Astrocyte (in vitro differentiated cells and primary cell): ENCODE measurements around the gene PHYHD1. TPM values are rescaled to one million over a fixed set of nuclear protein-coding genes. Genes with fewer than 3 reads are reported as not detected.

Experiments
- DNase-seq: peaks from one replicate; pipeline ENCODE4 v3.0.0-alpha.2; 2010; ENCODE audit warnings: low read depth
- FAIRE-seq: peaks from 2 replicates; lab custom pipeline; 2011; peaks lifted over from hg19 to GRCh38; lab: Jason Lieb, UNC
- H2AFZ ChIP-seq: 2 replicates; pipeline ENCODE4 v1.6.0; 2012; ENCODE audit warnings: low read depth, low read length, inconsistent platforms
- H3K27ac ChIP-seq: 2 replicates; pipeline ENCODE4 v1.5.1; 2011; ENCODE audit warnings: low read depth, low read length, inconsistent platforms
- H3K27me3 ChIP-seq: 2 replicates; pipeline ENCODE4 v1.6.0; 2011; ENCODE audit warnings: low read length, inconsistent platforms; ENCODE audit not compliant: insufficient read depth
- H3K36me3 ChIP-seq: 2 replicates; pipeline ENCODE4 v1.5.1; 2011; ENCODE audit warnings: low read length, inconsistent platforms; ENCODE audit not compliant: insufficient read depth
- H3K4me1 ChIP-seq: 2 replicates; pipeline ENCODE4 v1.5.1; 2011; ENCODE audit warnings: low read length, inconsistent platforms; ENCODE audit not compliant: insufficient read depth
- H3K4me2 ChIP-seq: 2 replicates; pipeline ENCODE4 v1.6.0; 2012; ENCODE audit warnings: low read length, inconsistent platforms
- H3K4me3 ChIP-seq: 2 replicates; pipeline ENCODE4 v1.5.1; 2011; ENCODE audit warnings: low read depth, mild to moderate bottlenecking, low read length, inconsistent platforms; ENCODE audit not compliant: insufficient read depth
- H3K79me2 ChIP-seq: 2 replicates; pipeline ENCODE4 v1.6.0; 2012; ENCODE audit warnings: mild to moderate bottlenecking, low read length, inconsistent platforms; ENCODE audit not compliant: insufficient read depth
- H3K9ac ChIP-seq: 2 replicates; pipeline ENCODE4 v1.6.0; 2012; ENCODE audit warnings: mild to moderate bottlenecking, low read length, inconsistent platforms
- H3K9me3 ChIP-seq: 2 replicates; pipeline ENCODE4 v1.5.1; 2012; ENCODE audit warnings: low read depth, mild to moderate bottlenecking, low read length, inconsistent platforms; ENCODE audit not compliant: insufficient read depth
- H4K20me1 ChIP-seq: 2 replicates; pipeline ENCODE4 v1.6.0; 2012; ENCODE audit warnings: low read length, inconsistent platforms; ENCODE audit not compliant: insufficient read depth
- H3K27ac Mint-ChIP-seq: one replicate; pipeline ENCODE4 v1.8.0; 2021; ENCODE audit warnings: mild to moderate bottlenecking, mixed read lengths; ENCODE audit not compliant: unreplicated experiment
- H3K27me3 Mint-ChIP-seq: one replicate; pipeline ENCODE4 v1.8.0; 2021; ENCODE audit warnings: low read depth, mixed read lengths; ENCODE audit not compliant: unreplicated experiment
- H3K36me3 Mint-ChIP-seq: one replicate; pipeline ENCODE4 v1.8.0; 2021; ENCODE audit warnings: low read depth, mixed read lengths; ENCODE audit not compliant: unreplicated experiment
- H3K4me1 Mint-ChIP-seq: one replicate; pipeline ENCODE4 v1.8.0; 2021; ENCODE audit warnings: low read depth, mixed read lengths; ENCODE audit not compliant: unreplicated experiment
- H3K4me3 Mint-ChIP-seq: one replicate; pipeline ENCODE4 v1.8.0; 2021; ENCODE audit warnings: mild to moderate bottlenecking, moderate library complexity, mixed read lengths; ENCODE audit not compliant: unreplicated experiment
- H3K9me3 Mint-ChIP-seq: one replicate; pipeline ENCODE4 v1.8.0; 2021; ENCODE audit warnings: mild to moderate bottlenecking, mixed read lengths; ENCODE audit not compliant: unreplicated experiment
- CTCF ChIP-seq: IDR thresholded peaks from 2 replicates; pipeline ENCODE4 v1.5.1; 2011; ENCODE audit warnings: low read depth, mild to moderate bottlenecking, inconsistent platforms, low read length, moderate library complexity; ENCODE audit not compliant: insufficient read depth
- EZH2 ChIP-seq: IDR thresholded peaks from 2 replicates; pipeline ENCODE4 v1.6.1; 2012; ENCODE audit warnings: mild to moderate bottlenecking, low read length, inconsistent platforms; ENCODE audit not compliant: insufficient read depth
- total RNA-seq: library from RNA; stranded (reverse); gene quantifications from 2 replicates; pipeline ENCODE4 v1.2.1, GENCODE V29; 2021

Gene PHYHD1
- total RNA-seq, 1 donor from 2014 or later: 6.1 TPM

GRCh38 chr9:128899566-128900322 is 21.0 kb upstream of the PHYHD1 start:
- H3K4me1 Mint-ChIP-seq: peaks cover 20% of the 10 kb centered on the region
- H4K20me1 ChIP-seq: peaks cover 60% of the 10 kb centered on the region
- no peak overlapping the region for H3K4me3 Mint-ChIP-seq
- no peaks in the 10 kb centered on the region for H3K9me3 ChIP-seq
- TF ChIP-seq CTCF (no peak), EZH2 (no peak)
- H3K27me3 ChIP-seq: no peaks in the 10 kb centered on the region
- H3K4me2 ChIP-seq: no peak overlapping the region
- H3K4me1 ChIP-seq: peaks cover 10% of the 10 kb centered on the region
- H2AFZ ChIP-seq: no peak overlapping the region
- no peak overlapping the region for H3K27ac Mint-ChIP-seq
- H3K9ac ChIP-seq: no peak overlapping the region
- H3K9me3 Mint-ChIP-seq: no peaks in the 10 kb centered on the region
- FAIRE-seq (no peak), DNase-seq (no peak)
- no peak overlapping the region for H3K4me3 ChIP-seq
- H3K36me3 ChIP-seq: peaks cover 11% of the 10 kb centered on the region
- H3K79me2 ChIP-seq: peaks cover 84% of the 10 kb centered on the region
- H3K27ac ChIP-seq: no peak overlapping the region
- H3K27me3 Mint-ChIP-seq: no peaks in the 10 kb centered on the region
- peaks cover 10% of the 10 kb centered on the region for H3K36me3 Mint-ChIP-seq

DNA sequence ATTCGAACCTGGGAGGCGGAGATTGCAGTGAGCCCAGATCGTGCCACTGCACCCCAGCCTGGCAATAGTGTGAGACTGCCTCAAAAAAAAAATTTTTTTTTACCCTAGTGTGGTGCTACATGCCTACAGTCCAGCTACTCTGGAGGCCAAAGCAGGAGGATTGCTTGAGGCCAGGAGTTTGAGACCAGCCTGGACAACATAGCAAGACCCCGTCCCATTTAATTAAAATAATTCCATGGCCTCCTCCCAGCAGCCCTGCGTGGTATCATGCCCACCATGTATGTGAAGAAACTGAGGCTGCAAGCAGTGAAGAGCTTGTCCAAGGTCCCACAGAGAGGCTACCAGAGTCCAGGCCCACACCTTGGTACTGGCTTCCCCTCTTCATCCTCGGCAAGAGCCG is 19.4 kb upstream of the PHYHD1 start:
- no peak for TF ChIP-seq EZH2
- no peak for TF ChIP-seq CTCF
- Mint-ChIP-seq H3K27ac (no peak overlapping the region), H3K9me3 (no peaks in the 10 kb centered on the region), H3K36me3 (peaks cover 10% of the 10 kb centered on the region), H3K27me3 (no peaks in the 10 kb centered on the region), H3K4me3 (no peak overlapping the region), H3K4me1 (peaks cover 12% of the 10 kb centered on the region)
- Histone ChIP-seq H3K79me2 (peaks cover 82% of the 10 kb centered on the region), H3K4me2 (no peak overlapping the region), H3K4me3 (no peak overlapping the region), H3K27ac (no peak overlapping the region), H3K9ac (no peak overlapping the region), H3K36me3 (peaks cover 8% of the 10 kb centered on the region), H3K27me3 (no peaks in the 10 kb centered on the region), H4K20me1 (peaks cover 51% of the 10 kb centered on the region), H3K9me3 (no peaks in the 10 kb centered on the region), H2AFZ (no peak overlapping the region), H3K4me1 (peaks cover 7% of the 10 kb centered on the region)
- no peak for DNase-seq
- FAIRE-seq: no peak

DNA sequence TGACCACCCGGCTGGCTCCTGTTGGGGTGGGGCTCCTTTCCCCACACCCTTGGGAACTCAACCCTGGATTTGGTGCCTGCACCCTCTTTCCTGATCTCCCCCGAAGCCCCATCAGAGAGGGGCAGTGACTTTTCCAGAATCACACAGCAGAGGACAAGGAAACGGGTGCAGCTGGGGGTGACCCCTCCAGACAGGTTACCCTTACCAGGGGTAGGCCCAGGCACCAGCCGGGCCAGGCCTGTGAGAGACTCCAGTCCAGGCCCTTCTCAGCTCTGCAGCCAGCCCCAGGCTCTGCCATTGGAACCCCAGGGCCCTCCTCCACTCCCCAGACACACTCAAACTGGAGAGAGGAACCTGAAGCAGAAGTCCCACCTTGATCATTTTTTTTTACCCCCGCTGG is 19.0 kb upstream of the PHYHD1 start:
- H4K20me1 ChIP-seq: peaks cover 51% of the 10 kb centered on the region

More for the DNA sequence above, 19.0 kb upstream of the PHYHD1 start:
- no peak for TF ChIP-seq CTCF
- no peak for TF ChIP-seq EZH2
- Histone ChIP-seq H3K9me3 (no peaks in the 10 kb centered on the region), H3K4me3 (no peak overlapping the region), H3K4me1 (peaks cover 7% of the 10 kb centered on the region), H3K4me2 (no peak overlapping the region), H3K27me3 (no peaks in the 10 kb centered on the region), H3K27ac (no peak overlapping the region), H3K36me3 (peaks cover 7% of the 10 kb centered on the region), H2AFZ (no peak overlapping the region), H3K79me2 (peaks cover 82% of the 10 kb centered on the region), H3K9ac (no peak overlapping the region)
- DNase-seq (no peak), FAIRE-seq (no peak)
- Mint-ChIP-seq H3K36me3 (peaks cover 10% of the 10 kb centered on the region), H3K27me3 (no peaks in the 10 kb centered on the region), H3K27ac (no peak overlapping the region), H3K9me3 (no peaks in the 10 kb centered on the region), H3K4me1 (peaks cover 12% of the 10 kb centered on the region), H3K4me3 (no peak overlapping the region)
